ENCODE data around the gene HDAC11.
A peak's percentile ranks its signal among the peaks of the same experiment; 100 is the strongest.

Gene HDAC11

DNA sequence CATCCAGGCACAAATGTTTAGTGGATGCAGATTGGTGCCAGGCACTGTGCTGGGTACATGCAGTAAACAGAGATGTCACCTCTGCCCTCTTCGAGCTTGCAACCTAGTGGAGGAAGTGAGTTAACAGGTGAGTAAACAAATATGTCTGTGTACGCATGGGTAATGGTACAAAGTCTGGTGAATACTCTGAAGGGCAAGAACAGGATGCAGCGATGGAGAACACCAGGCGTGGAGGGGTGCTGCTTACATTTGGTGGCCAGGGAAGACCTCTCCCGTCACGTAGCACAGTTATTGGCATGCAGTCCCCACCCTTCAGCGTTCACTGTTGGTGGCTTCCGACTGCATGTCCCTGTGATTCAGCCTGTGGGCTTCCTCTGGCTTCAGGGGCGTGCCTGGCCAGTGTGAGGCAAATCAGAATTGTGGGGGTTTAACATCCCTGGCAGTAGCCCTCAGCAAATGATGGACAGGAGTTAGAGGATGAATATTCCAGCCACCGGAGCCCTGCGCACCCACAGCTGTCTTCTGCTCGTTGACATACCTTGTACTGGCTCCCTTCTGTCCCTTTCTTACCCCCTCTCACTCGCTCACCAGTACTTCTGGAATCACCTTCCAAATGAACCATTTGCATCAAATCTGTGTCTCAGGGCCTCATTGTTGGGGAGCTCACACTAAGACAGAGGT is 9.1 kb upstream of the HDAC11 start:
- Histone ChIP-seq H3K4me3 (ENCODE audit: low read length) (no peak overlapping the region), H3K36me3 (ENCODE audit: control insufficient read depth, insufficient read depth, low read length) (0 out of 2 replicates have a peak, but pooled peaks cover 2% of the 10 kb centered on the region)

GRCh38 chr3:13472286-13472685 is 7.8 kb upstream of the HDAC11 start:
- no CpG with 5 or more reads among the region's 4 CpGs for WGBS (ENCODE audit: insufficient coverage, insufficient read length)
- no peaks in the 10 kb centered on the region; the same call in 1 of the 2 replicates for H3K4me1 ChIP-seq (ENCODE audit: control insufficient read depth, insufficient read depth, low read length)
- H3K27me3 ChIP-seq (ENCODE audit: control insufficient read depth, insufficient read depth, low read length), result no peaks in the 10 kb centered on the region
- 0 out of 2 replicates have a peak, but pooled peaks cover 2% of the 10 kb centered on the region for H3K36me3 ChIP-seq (ENCODE audit: control insufficient read depth, insufficient read depth, low read length)
- DNase-seq (ENCODE audit: low read depth, low spot score), result no peak
- H3K4me3 ChIP-seq (ENCODE audit: low read length), result no peak overlapping the region
- H3K27ac ChIP-seq (ENCODE audit: low read length), result no peak overlapping the region
- H3K9me3 ChIP-seq (ENCODE audit: control insufficient read depth, insufficient read depth, low read length), result no peaks in the 10 kb centered on the region

More for the DNA sequence above, 9.1 kb upstream of the HDAC11 start:
- Histone ChIP-seq H3K27ac (ENCODE audit: low read length) (no peak overlapping the region), H3K27me3 (ENCODE audit: control insufficient read depth, insufficient read depth, low read length) (no peaks in the 10 kb centered on the region), H3K9me3 (ENCODE audit: control insufficient read depth, insufficient read depth, low read length) (no peaks in the 10 kb centered on the region), H3K4me1 (ENCODE audit: control insufficient read depth, insufficient read depth, low read length) (no peaks in the 10 kb centered on the region; the same call in 1 of the 2 replicates)
- WGBS (ENCODE audit: insufficient coverage, insufficient read length), result no CpG with 5 or more reads among the region's 13 CpGs
- DNase-seq (ENCODE audit: low read depth, low spot score), result no peak

- H3K9me3 ChIP-seq (ENCODE audit: control insufficient read depth, insufficient read depth, low read length), result no peaks in the 10 kb centered on the region
- 0 out of 2 replicates have a peak, but pooled peaks cover 2% of the 10 kb centered on the region for H3K36me3 ChIP-seq (ENCODE audit: control insufficient read depth, insufficient read depth, low read length)
- H3K27me3 ChIP-seq (ENCODE audit: control insufficient read depth, insufficient read depth, low read length), result no peaks in the 10 kb centered on the region
- H3K4me1 ChIP-seq (ENCODE audit: control insufficient read depth, insufficient read depth, low read length), result no peaks in the 10 kb centered on the region; the same call in 1 of the 2 replicates
- no peak for DNase-seq (ENCODE audit: low read depth, low spot score)
- H3K27ac ChIP-seq (ENCODE audit: low read length), result no peak overlapping the region
- WGBS (ENCODE audit: insufficient coverage, insufficient read length), result no CpG with 5 or more reads among the region's 3 CpGs
- no peak overlapping the region for H3K4me3 ChIP-seq (ENCODE audit: low read length)
Measured at GRCh38 chr3:13473020-13473419, 7.1 kb upstream of the HDAC11 start.

- H3K27ac ChIP-seq (ENCODE audit: low read length), result no peak overlapping the region
- WGBS (ENCODE audit: insufficient coverage, insufficient read length), result no CpG with 5 or more reads among the region's 12 CpGs
- H3K36me3 ChIP-seq (ENCODE audit: control insufficient read depth, insufficient read depth, low read length), result 0 out of 2 replicates have a peak, but pooled peaks cover 2% of the 10 kb centered on the region
- no peak overlapping the region for H3K4me3 ChIP-seq (ENCODE audit: low read length)
- no peak for DNase-seq (ENCODE audit: low read depth, low spot score)
- no peaks in the 10 kb centered on the region for H3K9me3 ChIP-seq (ENCODE audit: control insufficient read depth, insufficient read depth, low read length)
- H3K27me3 ChIP-seq (ENCODE audit: control insufficient read depth, insufficient read depth, low read length), result no peaks in the 10 kb centered on the region
- H3K4me1 ChIP-seq (ENCODE audit: control insufficient read depth, insufficient read depth, low read length), result no peaks in the 10 kb centered on the region; the same call in 1 of the 2 replicates
Measured at GRCh38 chr3:13474021-13474420, 6.1 kb upstream of the HDAC11 start.

DNA sequence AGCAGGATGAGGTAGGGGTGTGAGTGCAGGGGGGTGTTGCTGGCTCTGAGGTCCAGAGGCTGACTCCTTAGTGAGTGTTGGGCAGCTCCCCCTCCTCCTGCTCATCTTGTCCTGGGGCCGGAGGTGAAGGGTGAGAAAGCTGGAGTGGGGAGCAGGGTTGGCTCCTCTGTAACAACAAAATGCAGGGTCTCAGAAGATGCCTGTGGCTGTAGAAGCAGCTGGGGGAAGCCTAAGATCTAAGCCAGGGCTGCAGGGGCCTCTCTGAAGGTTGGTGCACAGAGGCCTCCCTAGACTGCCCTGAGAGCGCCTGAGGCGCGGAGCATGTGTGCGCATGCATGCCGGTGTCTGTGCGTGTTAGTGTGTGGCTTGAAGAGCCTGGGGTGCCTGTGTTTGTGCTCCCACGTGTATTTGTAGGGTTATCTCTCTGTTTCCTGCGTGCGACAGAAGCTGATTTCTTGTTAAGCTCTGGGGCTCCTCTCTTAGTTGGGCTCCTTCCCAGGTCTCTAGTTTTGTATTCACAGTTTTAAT is 5.3 kb upstream of the HDAC11 start:
- Histone ChIP-seq H3K4me1 (ENCODE audit: control insufficient read depth, insufficient read depth, low read length) (no peaks in the 10 kb centered on the region; the same call in 1 of the 2 replicates), H3K9me3 (ENCODE audit: control insufficient read depth, insufficient read depth, low read length) (no peaks in the 10 kb centered on the region), H3K36me3 (ENCODE audit: control insufficient read depth, insufficient read depth, low read length) (0 out of 2 replicates have a peak, but pooled peaks cover 2% of the 10 kb centered on the region), H3K4me3 (ENCODE audit: low read length) (no peak overlapping the region), H3K27ac (ENCODE audit: low read length) (no peak overlapping the region), H3K27me3 (ENCODE audit: control insufficient read depth, insufficient read depth, low read length) (no peaks in the 10 kb centered on the region)
- DNase-seq (ENCODE audit: low read depth, low spot score), result no peak
- WGBS (ENCODE audit: insufficient coverage, insufficient read length), result no CpG with 5 or more reads among the region's 10 CpGs

- WGBS (ENCODE audit: insufficient coverage, insufficient read length), result no CpG with 5 or more reads among the region's 7 CpGs
- H3K4me3 ChIP-seq (ENCODE audit: low read length), result no peak overlapping the region
Measured at GRCh38 chr3:13475871-13476590, 4.1 kb upstream of the HDAC11 start.

DNA sequence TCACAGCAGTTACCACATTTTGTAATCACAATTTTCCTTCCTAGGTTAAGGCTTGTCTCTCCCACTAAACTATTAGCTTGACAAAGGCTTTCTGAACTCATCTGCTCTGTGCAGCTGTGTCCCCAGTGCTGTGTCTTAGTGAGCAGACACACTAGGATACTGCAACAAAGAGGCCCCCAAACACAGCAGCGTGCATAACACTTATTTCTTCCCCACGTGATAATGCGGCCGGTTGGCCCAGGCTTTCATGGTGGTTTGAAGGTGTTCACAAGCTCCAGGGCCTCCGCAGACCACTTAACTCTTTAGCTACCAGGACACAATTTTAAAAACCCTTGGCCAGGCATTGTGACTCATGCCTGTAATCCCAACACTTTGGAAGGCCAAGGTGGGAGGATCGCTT is 2.2 kb upstream of the HDAC11 start:
- no peak overlapping the region for H3K4me3 ChIP-seq (ENCODE audit: low read length)
- DNase-seq (ENCODE audit: low read depth, low spot score), result no peak
- H3K36me3 ChIP-seq (ENCODE audit: control insufficient read depth, insufficient read depth, low read length), result no peaks in the 10 kb centered on the region
- peaks cover 5% of the 10 kb centered on the region; the same call in 1 of the 2 replicates for H3K4me1 ChIP-seq (ENCODE audit: control insufficient read depth, insufficient read depth, low read length)
- no peak overlapping the region for H3K27ac ChIP-seq (ENCODE audit: low read length)
- WGBS (ENCODE audit: insufficient coverage, insufficient read length), result no CpG with 5 or more reads among the region's 6 CpGs
- H3K27me3 ChIP-seq (ENCODE audit: control insufficient read depth, insufficient read depth, low read length), result no peaks in the 10 kb centered on the region
- H3K9me3 ChIP-seq (ENCODE audit: control insufficient read depth, insufficient read depth, low read length), result no peaks in the 10 kb centered on the region

More at GRCh38 chr3:13475871-13476590, 4.1 kb upstream of the HDAC11 start:
- DNase-seq (ENCODE audit: low read depth, low spot score), result no peak
- H3K9me3 ChIP-seq (ENCODE audit: control insufficient read depth, insufficient read depth, low read length), result no peaks in the 10 kb centered on the region
- no peaks in the 10 kb centered on the region for H3K27me3 ChIP-seq (ENCODE audit: control insufficient read depth, insufficient read depth, low read length)
- H3K36me3 ChIP-seq (ENCODE audit: control insufficient read depth, insufficient read depth, low read length), result no peaks in the 10 kb centered on the region
- H3K27ac ChIP-seq (ENCODE audit: low read length), result no peak overlapping the region
- H3K4me1 ChIP-seq (ENCODE audit: control insufficient read depth, insufficient read depth, low read length), result peaks cover 4% of the 10 kb centered on the region

GRCh38 chr3:13479332-13479581 is 849 bp upstream of the HDAC11 start:
- Histone ChIP-seq H3K4me3 (ENCODE audit: low read length) (peak overlapping the region; percentile 40; the same call in 1 of the 2 replicates), H3K4me1 (ENCODE audit: control insufficient read depth, insufficient read depth, low read length) (peaks cover 7% of the 10 kb centered on the region; the same call in 1 of the 2 replicates), H3K36me3 (ENCODE audit: control insufficient read depth, insufficient read depth, low read length) (no peaks in the 10 kb centered on the region), H3K27ac (ENCODE audit: low read length) (no peak overlapping the region), H3K27me3 (ENCODE audit: control insufficient read depth, insufficient read depth, low read length) (no peaks in the 10 kb centered on the region), H3K9me3 (ENCODE audit: control insufficient read depth, insufficient read depth, low read length) (no peaks in the 10 kb centered on the region)
- WGBS (ENCODE audit: insufficient coverage, insufficient read length), result no CpG with 5 or more reads among the region's 13 CpGs
- DNase-seq (ENCODE audit: low read depth, low spot score), result no peak

DNA sequence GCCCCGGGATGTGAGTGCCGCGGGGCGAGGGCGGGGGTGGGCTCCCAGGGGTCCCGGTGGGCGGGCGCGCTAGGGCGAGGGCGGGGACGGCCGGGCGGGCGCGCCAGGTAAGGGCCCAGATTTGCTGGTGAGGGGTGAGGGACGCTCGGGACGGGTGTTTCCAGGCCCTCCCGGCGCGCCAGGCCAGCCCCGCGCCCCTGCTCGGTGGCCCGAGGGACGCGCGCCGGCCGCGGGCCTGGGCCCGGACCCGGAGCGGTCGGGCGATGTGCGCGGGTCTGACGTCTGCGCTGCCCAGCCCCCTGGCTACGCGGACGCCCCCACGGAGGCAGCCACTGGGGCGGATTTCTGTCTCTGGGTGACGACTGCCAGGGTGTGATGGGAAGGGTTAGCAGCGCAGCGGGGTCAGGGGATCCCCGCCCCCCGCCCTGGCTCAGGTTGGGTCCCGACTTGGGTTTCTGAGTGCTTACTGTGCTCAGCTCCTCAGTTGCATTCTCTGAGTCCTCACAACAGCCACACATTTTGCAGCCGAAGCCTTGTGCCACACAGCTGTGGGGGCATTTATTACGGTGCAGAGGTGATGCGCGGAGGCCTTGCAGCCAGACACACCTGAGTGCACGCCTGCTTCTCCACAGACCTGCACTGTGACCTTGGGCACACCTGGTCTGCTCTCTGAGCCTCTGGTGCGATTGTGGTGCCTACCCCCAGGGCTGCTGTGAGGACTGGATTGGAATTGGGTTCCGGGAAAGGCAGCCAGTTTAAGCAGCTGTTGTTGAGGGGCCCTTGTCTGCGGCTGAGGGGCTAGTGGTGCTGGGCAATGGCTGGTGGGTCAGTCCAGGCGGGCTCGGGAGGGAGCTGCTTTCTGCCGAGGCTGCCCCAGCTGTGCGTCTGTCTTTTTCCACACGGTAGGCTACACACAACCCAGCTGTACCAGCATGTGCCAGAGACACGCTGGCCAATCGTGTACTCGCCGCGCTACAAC is 523 bp downstream of the HDAC11 start:
- Histone ChIP-seq H3K36me3 (ENCODE audit: control insufficient read depth, insufficient read depth, low read length) (no peaks in the 10 kb centered on the region), H3K9me3 (ENCODE audit: control insufficient read depth, insufficient read depth, low read length) (no peaks in the 10 kb centered on the region), H3K27me3 (ENCODE audit: control insufficient read depth, insufficient read depth, low read length) (no peaks in the 10 kb centered on the region), H3K4me1 (ENCODE audit: control insufficient read depth, insufficient read depth, low read length) (peaks cover 7% of the 10 kb centered on the region; the same call in 1 of the 2 replicates), H3K4me3 (ENCODE audit: low read length) (peak overlapping the region; percentile 60; the same call in 1 of the 2 replicates), H3K27ac (ENCODE audit: low read length) (no peak overlapping the region)
- no CpG with 5 or more reads among the region's 70 CpGs for WGBS (ENCODE audit: insufficient coverage, insufficient read length)
- no peak for DNase-seq (ENCODE audit: low read depth, low spot score)

All from iPS DF 6.9 (cell line).